GM19324 (cell line): Measurements from ENCODE around the gene SLIT3.

Source experiments
- ATAC-seq: cut with Tn5 transposase; IDR thresholded peaks from one replicate; pipeline ENCODE4 v1.9.1; 2021; ENCODE audit warnings: mild to moderate bottlenecking, moderate library complexity; ENCODE audit not compliant: unreplicated experiment, low FRiP score

SLIT3 gene

GRCh38 chr5:169011451-169011850, 289.5 kb downstream of the SLIT3 start:
- ATAC-seq: no peak

GRCh38 chr5:169011009-169011408, 289.9 kb downstream of the SLIT3 start:
- no peak for ATAC-seq

GRCh38 chr5:169009123-169009522, 291.8 kb downstream of the SLIT3 start:
- no peak for ATAC-seq

GRCh38 chr5:169006842-169007790, 293.8 kb downstream of the SLIT3 start:
- no peak for ATAC-seq

- ATAC-seq: no peak
Observed at GRCh38 chr5:169004551-169004950, 296.4 kb downstream of the SLIT3 start.

GRCh38 chr5:169003721-169004541, 297.0 kb downstream of the SLIT3 start:
- no peak for ATAC-seq

- ATAC-seq: no peak
Observed at GRCh38 chr5:169002953-169003555, 297.9 kb downstream of the SLIT3 start.

DNA sequence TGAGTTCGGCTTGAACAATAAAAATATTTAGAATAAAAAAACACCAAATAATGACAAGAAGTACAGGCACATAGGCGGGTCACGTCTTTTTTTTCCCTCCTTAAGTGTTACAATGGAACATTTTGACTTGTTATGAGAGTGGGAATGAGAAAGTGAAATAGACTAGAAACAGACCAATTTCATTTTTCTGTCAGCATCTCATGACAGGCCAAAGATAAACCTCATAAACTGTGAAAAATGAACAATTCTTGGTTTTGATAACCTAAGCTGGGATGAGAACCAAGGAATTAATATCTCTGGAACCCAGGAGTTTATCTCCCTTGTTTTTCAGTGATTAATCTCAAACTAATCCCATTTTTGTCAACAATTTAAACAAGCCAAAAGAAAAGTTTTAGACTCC, 299.5 kb downstream of the SLIT3 start:
- no peak for ATAC-seq

DNA sequence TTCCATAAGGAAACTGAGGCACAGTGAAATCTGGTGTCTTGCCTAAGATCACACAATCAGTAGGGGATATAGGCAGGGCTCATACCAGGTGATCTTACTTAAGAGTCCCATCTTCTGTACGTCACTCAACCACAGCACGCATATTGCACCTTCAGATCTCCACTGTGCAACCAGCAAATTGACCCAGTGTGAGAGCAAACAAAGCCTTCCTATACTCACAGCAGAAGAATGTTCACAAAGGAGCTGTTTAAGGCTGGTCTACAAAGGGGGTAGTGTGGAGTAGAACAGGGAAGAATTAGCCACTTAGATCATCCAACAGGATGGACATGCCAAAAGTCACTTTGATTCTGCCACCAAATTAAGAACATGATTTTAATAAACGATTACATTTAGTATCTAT, 305.9 kb downstream of the SLIT3 start:
- ATAC-seq: no peak

DNA sequence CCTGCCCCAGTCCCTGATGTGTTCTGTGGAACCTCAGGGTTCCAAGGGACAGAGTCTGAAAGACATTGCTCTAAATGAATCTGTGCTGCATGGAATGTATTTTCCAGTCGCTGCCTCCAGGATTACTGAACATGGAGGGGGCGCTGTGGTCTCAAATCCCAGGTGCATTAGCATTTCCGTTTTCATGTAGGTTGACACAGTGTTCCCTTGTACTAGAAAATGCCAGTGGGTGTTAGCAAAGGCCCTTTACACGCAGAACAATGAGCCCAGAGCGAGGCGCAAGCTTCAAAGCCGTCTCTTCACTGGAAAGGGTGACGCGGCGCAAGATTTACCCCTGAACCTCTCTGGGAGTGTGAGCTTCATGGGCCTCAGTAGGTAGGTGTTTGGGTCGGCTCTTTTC, 308.3 kb downstream of the SLIT3 start:
- ATAC-seq: no peak

- no peak for ATAC-seq
Observed at GRCh38 chr5:168992016-168992415, 308.9 kb downstream of the SLIT3 start.

DNA sequence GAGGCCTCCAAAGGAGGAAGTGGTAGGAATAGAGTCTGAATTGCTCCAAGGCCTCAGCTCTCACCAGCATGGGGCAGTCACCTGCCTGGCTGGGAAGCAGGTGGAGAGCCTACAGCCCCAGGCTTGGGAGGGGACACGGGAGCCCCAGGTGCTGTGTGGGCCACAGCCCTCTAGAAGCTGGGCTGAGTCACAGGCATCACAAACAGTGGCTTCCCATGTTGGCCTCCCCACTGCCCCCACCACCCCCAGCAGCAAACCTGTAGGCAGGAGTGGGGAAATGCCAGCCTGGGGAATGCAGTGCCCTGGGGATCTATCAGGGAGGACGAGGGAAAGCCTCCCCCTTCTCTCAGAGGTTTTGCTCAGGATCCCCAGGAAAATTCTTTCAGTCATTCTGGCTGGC, 309.6 kb downstream of the SLIT3 start:
- ATAC-seq: no peak

- ATAC-seq: no peak
Observed at GRCh38 chr5:168990679-168991078, 310.3 kb downstream of the SLIT3 start.

GRCh38 chr5:168989731-168990505, 311.0 kb downstream of the SLIT3 start:
- no peak for ATAC-seq

DNA sequence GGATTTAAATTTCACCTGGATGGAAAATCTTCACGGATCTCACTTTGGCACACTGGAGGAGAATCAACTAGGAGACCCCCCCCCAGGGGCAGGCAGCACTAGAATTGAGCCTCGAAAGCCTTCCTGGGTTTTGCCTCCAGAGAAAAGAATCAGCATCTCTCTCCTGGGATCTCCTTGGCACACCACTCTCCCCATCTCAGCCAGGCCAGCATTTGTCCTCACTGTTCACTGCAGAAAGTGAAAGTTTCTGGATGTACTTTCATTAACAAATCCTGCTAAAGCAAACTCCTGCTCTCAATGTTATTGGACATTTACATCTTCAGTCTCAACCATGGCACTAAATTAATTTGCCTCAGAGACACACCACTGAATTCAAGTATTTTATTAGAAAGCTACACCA, 312.2 kb downstream of the SLIT3 start:
- ATAC-seq: no peak

GRCh38 chr5:168987543-168988300, 313.2 kb downstream of the SLIT3 start:
- ATAC-seq: no peak

GRCh38 chr5:168985454-168985853, 315.5 kb downstream of the SLIT3 start:
- no peak for ATAC-seq

DNA sequence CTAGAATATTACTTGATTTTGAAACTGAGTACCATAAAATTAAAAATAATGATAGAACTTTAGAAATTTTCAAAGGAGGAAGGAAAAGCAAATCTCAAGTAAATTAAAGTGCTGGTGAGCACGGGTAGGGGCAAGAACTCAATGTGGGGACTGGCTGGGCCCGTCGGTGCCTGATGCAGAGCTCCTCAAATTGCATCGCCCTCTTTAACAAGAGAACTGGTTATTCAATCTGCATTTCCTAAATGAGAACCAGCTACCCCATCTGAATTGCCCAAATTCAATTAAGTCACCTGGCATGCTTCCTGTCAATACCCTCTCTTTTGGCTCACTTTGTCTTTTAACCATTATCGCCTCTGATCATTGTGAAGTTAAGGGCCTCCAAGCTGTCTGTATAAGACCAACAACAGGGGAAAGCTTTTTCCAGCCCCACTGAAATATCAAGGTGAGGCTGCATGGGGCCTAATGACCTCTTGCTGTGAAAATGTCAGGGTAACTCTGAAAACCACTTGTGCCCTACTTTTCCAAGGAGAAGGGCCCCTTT, 316.7 kb downstream of the SLIT3 start:
- ATAC-seq: no peak

DNA sequence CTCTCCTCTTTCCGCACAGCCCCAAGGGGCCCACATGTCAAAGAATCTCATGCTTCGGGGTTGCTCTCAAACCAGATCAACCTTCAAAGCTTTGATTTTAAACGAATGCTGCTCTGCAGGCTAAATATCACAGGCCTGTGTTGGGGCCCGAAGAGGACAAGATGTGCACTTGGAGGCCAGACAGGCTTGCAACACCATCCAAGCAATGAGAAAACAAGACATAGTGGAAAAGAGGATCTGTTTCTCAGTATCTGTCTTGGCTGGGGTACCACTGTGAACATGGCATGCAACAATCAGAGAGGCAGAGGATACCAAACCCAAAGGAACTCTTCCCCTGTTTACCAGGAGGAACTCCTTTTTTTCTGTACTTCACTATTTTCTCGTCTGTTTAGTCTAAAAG, 321.8 kb downstream of the SLIT3 start:
- no peak for ATAC-seq
